DOHH2 (cell line): Measurements from ENCODE around the gene AHCTF1.
"Not testable (repeated sequence)": the region's sequence is repeated elsewhere in the genome, so short reads cannot be mapped to it uniquely, and the experiment has no call there.

ENCODE experiments used
- CTCF ChIP-seq: fragments of 200-600 bp; sonication (generic); IDR thresholded peaks from one replicate; pipeline ENCODE4 v1.5.1; 2014; ENCODE audit warnings: antibody characterized with exemption, mild to moderate bottlenecking, low read depth, low read length; ENCODE audit not compliant: poor library complexity, severe bottlenecking
- EZH2phosphoT487 ChIP-seq: fragments of 200-600 bp; sonication (generic); IDR thresholded peaks from 2 replicates; pipeline ENCODE4 v1.6.1; 2017; ENCODE audit warnings: borderline replicate concordance, mild to moderate bottlenecking, antibody characterized with exemption, low read length, moderate library complexity, mixed read lengths

- not testable (repeated sequence) for TF ChIP-seq CTCF, EZH2phosphoT487
Observed at GRCh38 chr1:246822154-246822553, 109.6 kb downstream of the AHCTF1 start.
